Stimulated activated CD8-positive, alpha-beta memory T cell treated with anti-CD3 and anti-CD28 coated beads, Interleukin-4, amount 100 ng/mL, for 24 hours (primary cell): ENCODE measurements around the gene GGNBP2.

Experiments used
- DNase-seq: peaks from one replicate; pipeline ENCODE4 v3.0.0-alpha.2; 2020; ENCODE audit warnings: low read depth

The GGNBP2 gene

GRCh38 chr17:36523113-36523512 lies 21.6 kb upstream of the GGNBP2 start:
- DNase-seq, result no peak

GRCh38 chr17:36524428-36524876 lies 20.3 kb upstream of the GGNBP2 start:
- DNase-seq, result no peak

- no peak for DNase-seq
Observed at GRCh38 chr17:36525113-36525512, 19.6 kb upstream of the GGNBP2 start.

GRCh38 chr17:36525888-36526287 lies 18.8 kb upstream of the GGNBP2 start:
- no peak for DNase-seq

GRCh38 chr17:36527621-36528250 lies 17.0 kb upstream of the GGNBP2 start:
- no peak for DNase-seq

- DNase-seq, result no peak
Observed at GRCh38 chr17:36529121-36529520, 15.6 kb upstream of the GGNBP2 start.

- DNase-seq, result no peak
Observed at GRCh38 chr17:36532435-36532975, 12.2 kb upstream of the GGNBP2 start.

GRCh38 chr17:36533935-36534839 lies 10.5 kb upstream of the GGNBP2 start:
- DNase-seq, result peak; percentile 31

- DNase-seq, result peak; percentile 82
Observed at GRCh38 chr17:36534840-36535668, 9.7 kb upstream of the GGNBP2 start, which contains the start of the genes MYO19 and PIGW. Gene MYO19, minus strand, starts transcription at chr17:36534868. Its CDS starts 2,330 bp downstream, at chr17:36532538. Gene PIGW, plus strand, starts transcription at chr17:36534987. Its CDS starts 2,115 bp downstream, at chr17:36537102.

GRCh38 chr17:36535669-36536081 lies 9.0 kb upstream of the GGNBP2 start:
- no peak for DNase-seq

- no peak for DNase-seq
Observed at GRCh38 chr17:36540696-36541095, 4.0 kb upstream of the GGNBP2 start.

- DNase-seq, result no peak
Observed at GRCh38 chr17:36542755-36543154, 2.0 kb upstream of the GGNBP2 start.

GRCh38 chr17:36544044-36544306 lies 744 bp upstream of the GGNBP2 start:
- DNase-seq, result no peak

GRCh38 chr17:36545077-36545464 lies 352 bp downstream of the GGNBP2 start:
- no peak for DNase-seq

GRCh38 chr17:36545465-36546417 lies 1.0 kb downstream of the GGNBP2 start:
- DNase-seq, result peak; percentile 92

- DNase-seq, result no peak
Observed at GRCh38 chr17:36546418-36547093, 1.8 kb downstream of the GGNBP2 start.

- DNase-seq, result no peak
Observed at GRCh38 chr17:36547776-36548175, 3.1 kb downstream of the GGNBP2 start.

GRCh38 chr17:36550491-36551417 lies 6.0 kb downstream of the GGNBP2 start:
- DNase-seq, result no peak

GRCh38 chr17:36553459-36553858 lies 8.7 kb downstream of the GGNBP2 start:
- no peak for DNase-seq
